Adipose tissue (tissue), 3 donors: ENCODE results near the gene UNC79. TPM values are rescaled to one million over a fixed set of nuclear protein-coding genes. Genes with fewer than 3 reads are reported as not detected.

Source experiments
- H3K27ac ChIP-seq: one replicate; pipeline ENCODE4 v1.5.1; 2013; ENCODE audit warnings: low read depth, low read length
- WGBS, 3 donors: extraction: QIAGEN DNeasy Blood & Tissue Kit; methylation state at CpG; one replicate each; pipeline ENCODE4 v1.1.7; 2013; 5-methylcytosine and 5-hydroxymethylcytosine counted together
- polyA plus RNA-seq, 3 donors: library from polyadenylated mRNA; stranded (reverse); fragments of 200-250 nt; gene quantifications; one replicate each; pipeline ENCODE4 v1.2.3, GENCODE V29; 2013
- donor health status: healthy with polysubstance abuse.
- donor health status: Bipolar disorder and iron deficiency.
- donor health status: healthy.

Gene UNC79
- polyA plus RNA-seq, 3 donors = 0.10 to 0.63 (median 0.11) TPM

DNA sequence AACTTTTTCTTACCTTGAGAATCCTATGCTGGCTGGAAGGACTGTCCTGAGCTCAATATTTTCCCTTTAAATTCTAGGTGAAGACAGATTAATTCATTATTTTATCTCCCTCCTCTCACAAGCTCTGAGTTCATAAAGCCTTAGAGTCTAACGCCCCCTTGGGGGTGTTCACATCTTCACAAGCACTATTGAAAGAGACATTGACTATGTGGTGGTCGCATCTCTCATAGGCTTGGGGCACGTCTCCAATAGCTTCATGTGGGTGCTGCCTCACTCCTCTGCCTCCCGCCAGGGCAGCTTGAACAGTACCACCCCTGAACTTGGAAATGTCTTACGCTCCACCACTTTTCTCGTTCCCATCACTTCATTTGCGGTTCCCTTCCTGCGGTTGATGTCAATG, 106.2 kb downstream of the UNC79 start:
- 68 to 75% (median 73%) methylated on average over 8 of the region's 8 CpGs for WGBS, 3 donors
- no peak overlapping the region for H3K27ac ChIP-seq

GRCh38 chr14:93537951-93538350, 107.2 kb downstream of the UNC79 start:
- 85 to 86% (median 86%) methylated on average over 16 of the region's 16 CpGs for WGBS, 3 donors
- H3K27ac ChIP-seq = no peak overlapping the region

DNA sequence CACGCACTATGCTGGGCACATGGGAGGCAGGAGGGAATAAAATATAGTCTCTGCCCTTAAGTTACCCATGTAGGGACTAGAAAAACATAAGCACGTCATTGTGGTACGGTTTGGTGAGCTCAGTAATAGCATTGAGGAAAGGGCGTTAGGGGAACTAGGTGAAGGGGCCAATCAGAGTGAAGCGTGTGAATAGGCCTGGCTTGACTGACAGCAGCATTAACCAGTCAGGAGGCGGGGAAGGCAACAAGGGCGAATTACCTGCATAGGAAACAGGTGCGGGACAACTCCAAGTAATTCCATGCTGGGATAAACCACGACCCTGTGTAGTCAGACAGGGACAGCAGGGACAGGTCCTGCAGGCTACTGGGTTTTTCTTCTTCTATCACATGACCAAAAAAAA, 107.7 kb downstream of the UNC79 start:
- no peak overlapping the region for H3K27ac ChIP-seq
- 89 to 94% (median 93%) methylated on average over 9 of the region's 9 CpGs for WGBS, 3 donors

DNA sequence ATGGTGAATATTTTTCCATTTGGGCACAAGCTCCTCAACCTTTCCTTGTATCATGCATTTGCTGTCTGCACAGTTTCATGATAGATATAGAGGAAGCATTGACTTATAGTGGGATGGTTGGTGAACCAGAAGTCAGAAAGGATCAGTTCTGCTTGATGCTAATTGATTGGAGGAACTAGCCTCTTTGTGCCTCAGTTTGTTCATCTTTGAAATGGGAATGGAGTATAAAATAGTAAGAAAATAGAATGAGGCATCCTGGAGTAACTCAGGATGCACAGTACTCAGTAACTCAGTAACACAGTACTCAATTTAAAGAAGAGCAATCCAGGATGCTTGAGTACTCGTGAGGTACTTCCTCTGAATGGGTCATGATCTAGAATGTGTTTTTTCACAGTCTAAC, 109.5 kb downstream of the UNC79 start:
- WGBS, 3 donors = 42 to 68% (median 47%) methylated on average over 1 of the region's 1 CpG
- H3K27ac ChIP-seq = no peak overlapping the region

DNA sequence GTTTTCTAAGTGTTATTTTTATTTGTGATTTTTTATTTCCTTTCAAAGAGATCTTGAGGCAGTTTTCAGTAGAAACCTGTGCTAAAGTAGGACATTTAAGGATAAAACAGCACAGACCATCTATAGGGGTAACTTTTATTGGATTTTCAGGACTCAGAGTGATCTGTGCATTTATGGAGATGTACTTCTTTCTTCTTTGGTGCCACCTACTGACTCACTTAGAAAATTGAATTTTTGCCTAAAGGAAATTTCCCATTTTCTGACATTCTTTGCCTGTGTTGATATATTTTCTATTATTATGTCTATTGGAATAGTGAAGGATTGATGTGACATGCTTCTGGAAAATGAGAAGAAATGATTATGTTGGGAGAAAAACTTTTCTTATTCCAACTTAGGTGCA, 113.0 kb downstream of the UNC79 start:
- no peak overlapping the region for H3K27ac ChIP-seq

DNA sequence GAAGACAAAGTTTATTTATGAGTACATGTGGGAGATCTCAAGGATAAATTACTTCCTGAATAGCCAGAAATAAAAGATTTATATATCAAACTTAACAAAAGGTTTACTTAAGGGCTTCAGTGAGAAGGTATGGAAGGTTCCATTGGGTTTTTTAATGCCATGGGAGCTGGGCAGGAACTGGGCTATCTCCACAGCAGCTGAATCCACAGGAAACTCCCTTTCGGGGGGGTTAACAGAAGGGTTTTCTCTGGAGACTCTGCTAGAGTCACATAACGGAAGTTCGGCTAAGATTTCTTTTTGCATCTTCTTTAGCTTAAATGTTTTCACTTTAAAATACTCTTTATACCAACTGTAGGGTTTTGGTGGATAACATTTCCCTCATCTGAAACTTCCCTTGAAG, 113.5 kb downstream of the UNC79 start:
- no peak overlapping the region for H3K27ac ChIP-seq

DNA sequence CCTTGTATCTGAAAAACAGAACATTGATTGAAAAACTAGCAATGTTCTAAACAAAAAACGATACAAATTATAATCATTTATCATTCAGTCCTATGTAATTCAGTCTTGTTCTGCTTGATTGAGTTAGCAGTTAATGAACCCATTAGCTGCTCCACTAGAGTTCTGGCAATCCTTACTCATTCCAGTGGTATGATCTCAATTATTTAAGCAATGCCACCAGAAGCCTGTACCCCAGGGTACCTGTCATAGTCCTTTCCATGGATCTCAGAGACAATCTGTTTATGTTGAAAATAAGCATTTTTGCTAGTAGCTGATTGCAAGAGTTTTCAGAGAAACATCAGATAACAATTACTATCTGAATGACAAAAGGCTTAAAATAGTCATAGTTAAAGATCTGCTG, 115.9 kb downstream of the UNC79 start:
- WGBS, 3 donors = 58 to 83% (median 80%) methylated on average over 1 of the region's 1 CpG
- H3K27ac ChIP-seq = no peak overlapping the region

More for the DNA sequence above, 113.5 kb downstream of the UNC79 start:
- 32 to 69% (median 35%) methylated on average over 3 of the region's 3 CpGs for WGBS, 3 donors

- H3K27ac ChIP-seq = no peak overlapping the region
- WGBS, 3 donors = 72 to 78% (median 77%) methylated on average over 3 of the region's 3 CpGs
Measured at GRCh38 chr14:93548102-93548843, 117.5 kb downstream of the UNC79 start.

DNA sequence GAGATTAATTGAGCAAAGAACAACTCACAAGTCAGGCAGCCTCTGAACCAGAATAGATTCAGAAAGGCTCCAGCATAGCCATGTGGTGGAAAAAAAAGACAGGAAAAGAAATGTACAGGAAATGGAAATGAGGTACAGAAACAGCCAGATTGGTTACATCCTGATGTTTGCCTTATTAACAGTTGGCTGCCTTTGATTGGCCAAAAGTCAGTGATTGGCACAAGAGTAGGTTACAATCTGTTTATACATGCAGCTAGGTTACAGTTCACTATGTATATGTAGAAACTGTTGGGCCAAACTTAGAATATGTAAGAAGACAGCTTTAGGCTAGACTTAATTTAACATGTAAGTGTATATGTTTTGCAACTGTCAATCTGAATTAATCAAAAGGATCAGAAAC, 118.9 kb downstream of the UNC79 start:
- H3K27ac ChIP-seq = no peak overlapping the region

- 67 to 86% (median 79%) methylated on average over 9 of the region's 9 CpGs for WGBS, 3 donors
- no peak overlapping the region for H3K27ac ChIP-seq
Measured at GRCh38 chr14:93564918-93565317, 134.2 kb downstream of the UNC79 start.

- 74 to 77% (median 74%) methylated on average over 10 of the region's 10 CpGs for WGBS, 3 donors
- no peak overlapping the region for H3K27ac ChIP-seq
Measured at GRCh38 chr14:93566065-93566693, 135.4 kb downstream of the UNC79 start.

DNA sequence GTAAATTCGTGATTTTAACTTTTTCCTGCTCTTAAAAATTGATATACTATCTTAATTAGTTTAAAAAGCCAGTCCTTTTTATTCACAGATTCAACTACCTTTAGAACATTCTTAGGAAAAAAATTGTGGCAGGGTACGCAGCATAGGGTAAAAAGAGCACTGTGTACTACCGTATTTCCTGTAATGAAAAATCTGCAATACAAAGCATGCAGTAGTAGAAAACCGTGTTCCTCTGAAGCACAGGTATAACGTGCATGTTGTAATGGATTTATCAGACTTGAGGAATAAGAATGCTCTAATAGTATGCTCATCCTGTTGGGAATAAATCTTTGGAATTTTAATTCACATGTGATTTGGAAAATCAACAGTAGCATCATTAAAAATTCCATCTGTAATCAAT, 140.5 kb downstream of the UNC79 start:
- WGBS, 3 donors = 76 to 86% (median 81%) methylated on average over 5 of the region's 5 CpGs

GRCh38 chr14:93579178-93579577, 148.4 kb downstream of the UNC79 start:
- WGBS, 3 donors = 83 to 91% (median 85%) methylated on average over 3 of the region's 3 CpGs

More for the DNA sequence above, 140.5 kb downstream of the UNC79 start:
- H3K27ac ChIP-seq = no peak overlapping the region

DNA sequence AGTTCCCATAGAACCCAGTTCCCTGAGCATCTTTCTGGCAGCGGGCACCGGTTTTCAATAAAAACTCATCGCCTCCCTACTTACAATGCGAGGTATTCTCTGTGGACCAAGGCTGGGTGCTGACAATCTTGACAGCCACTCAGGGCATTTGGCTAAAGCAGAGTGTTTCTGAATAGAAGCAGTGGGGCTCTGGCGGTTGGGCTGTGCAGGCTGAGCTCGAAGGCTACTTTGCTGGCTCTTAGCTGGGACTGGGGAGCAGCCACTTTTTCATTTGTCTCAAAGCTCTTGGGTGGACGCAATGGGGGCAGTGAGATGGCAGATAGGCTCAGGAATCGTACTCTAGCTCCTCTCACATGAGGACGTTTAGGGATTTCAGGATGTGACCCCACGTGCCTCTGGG, 151.8 kb downstream of the UNC79 start:
- 73 to 87% (median 86%) methylated on average over 10 of the region's 10 CpGs for WGBS, 3 donors
- H3K27ac ChIP-seq = no peak overlapping the region

More at GRCh38 chr14:93579178-93579577, 148.4 kb downstream of the UNC79 start:
- H3K27ac ChIP-seq = no peak overlapping the region

DNA sequence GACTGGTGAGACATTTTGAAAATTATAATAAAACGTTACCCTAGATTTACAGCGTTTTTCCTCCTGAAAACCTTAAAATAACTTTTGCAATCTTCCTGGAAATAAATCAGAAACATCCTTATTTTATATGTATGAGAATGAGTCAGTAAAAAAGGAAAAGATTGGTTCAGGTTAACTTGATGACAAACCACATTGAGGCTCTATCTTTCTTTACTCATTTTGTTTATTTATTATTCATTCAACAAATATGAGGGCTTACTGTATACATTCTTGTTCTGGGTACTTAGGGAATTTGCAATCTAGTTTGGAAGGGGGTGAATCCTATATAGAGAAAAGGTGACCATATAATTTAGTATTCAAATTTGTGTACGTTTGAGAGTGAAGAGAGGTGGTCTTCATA, 156.6 kb downstream of the UNC79 start:
- H3K27ac ChIP-seq = no peak overlapping the region
- 75 to 80% (median 79%) methylated on average over 3 of the region's 3 CpGs for WGBS, 3 donors

GRCh38 chr14:93591506-93591905, 160.8 kb downstream of the UNC79 start:
- H3K27ac ChIP-seq = no peak overlapping the region
- WGBS, 3 donors = 65 to 78% (median 70%) methylated on average over 10 of the region's 10 CpGs

DNA sequence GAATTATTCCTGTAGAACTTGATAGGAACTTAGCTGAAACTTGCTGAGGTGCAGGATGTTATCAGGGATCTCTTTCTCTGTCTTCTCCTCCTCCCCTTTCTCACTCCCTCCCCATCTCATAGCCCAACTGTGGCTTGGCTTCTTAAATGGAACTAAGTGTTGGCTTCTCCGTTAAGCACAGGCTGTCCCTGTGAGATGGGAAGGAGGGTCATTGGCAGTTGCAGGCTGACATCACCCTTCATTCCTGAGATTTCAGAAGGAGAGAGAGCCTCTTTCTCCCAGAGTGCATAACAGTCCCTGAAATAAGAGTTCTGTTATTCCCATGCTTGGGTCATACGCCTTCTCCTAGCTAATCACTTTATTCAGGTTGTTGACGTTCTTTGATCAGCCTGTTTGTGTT, 162.0 kb downstream of the UNC79 start:
- no peak overlapping the region for H3K27ac ChIP-seq
- WGBS, 3 donors = 37 to 62% (median 45%) methylated on average over 3 of the region's 3 CpGs

DNA sequence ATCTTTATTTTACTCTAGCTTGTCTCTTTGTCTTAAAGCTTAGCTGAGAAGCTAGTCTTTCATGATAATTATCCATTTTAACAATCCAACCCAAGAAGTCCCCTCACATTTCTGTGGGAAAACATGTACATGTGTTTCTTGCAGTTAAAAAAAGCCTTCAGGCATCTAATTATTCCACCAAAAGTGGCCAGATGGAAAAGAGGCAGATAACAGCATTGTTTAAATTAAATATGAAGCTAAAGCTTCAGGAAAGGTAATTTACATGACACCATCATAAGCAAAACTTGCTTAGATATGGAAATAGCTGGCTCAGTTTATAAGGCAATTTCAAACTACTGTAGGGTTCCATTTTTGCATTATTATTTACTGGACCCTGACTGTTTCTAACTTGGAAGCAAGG, 175.4 kb downstream of the UNC79 start:
- no peak overlapping the region for H3K27ac ChIP-seq

DNA sequence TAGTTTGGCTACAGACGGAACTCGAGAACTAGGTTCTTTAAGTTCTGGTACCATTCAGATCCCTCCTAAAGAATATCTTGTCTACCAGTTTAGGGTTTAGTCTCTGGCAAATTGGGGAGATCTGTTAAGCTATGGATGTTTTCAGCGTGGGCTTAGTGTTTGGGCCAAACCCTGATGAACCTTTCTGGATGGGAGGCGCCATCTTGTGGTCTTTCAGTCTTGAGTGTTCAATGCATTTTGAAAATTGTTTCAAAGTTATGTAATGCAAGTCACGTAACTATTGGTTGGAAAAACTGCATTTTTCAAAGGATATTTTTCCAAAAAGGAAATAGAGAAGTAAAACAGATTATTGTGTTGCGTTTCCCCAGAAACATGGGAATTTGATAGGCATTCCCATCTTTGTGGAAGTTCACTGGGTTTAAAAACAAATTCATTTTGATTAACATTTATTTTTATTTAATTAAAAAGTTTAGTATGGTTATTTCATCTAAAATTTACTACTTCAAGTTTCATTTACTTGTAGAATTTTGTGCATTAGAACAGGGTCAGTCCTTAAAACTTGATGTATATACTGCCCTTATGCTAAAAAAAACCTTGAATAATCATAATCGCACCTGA, 188.5 kb downstream of the UNC79 start:
- WGBS, 3 donors = 43 to 46% (median 44%) methylated on average over 7 of the region's 7 CpGs

GRCh38 chr14:93628048-93628447, 197.3 kb downstream of the UNC79 start:
- WGBS, 3 donors = 79 to 96% (median 88%) methylated on average over 4 of the region's 4 CpGs

More for the DNA sequence above, 188.5 kb downstream of the UNC79 start:
- H3K27ac ChIP-seq = no peak overlapping the region

More at GRCh38 chr14:93628048-93628447, 197.3 kb downstream of the UNC79 start:
- no peak overlapping the region for H3K27ac ChIP-seq
